Ovary (tissue), 3 donors: ENCODE results near the gene STUB1.

Source experiments
- CTCF ChIP-seq, 3 donors: fragments of 450-650 bp in 2 of 3; fragments of 200-600 bp in 1 of 3; IDR thresholded peaks; one replicate each; pipeline versions ENCODE4 v1.5.1 to v1.8.0; 2016 to 2022; ENCODE audit warnings: antibody characterized with exemption in 3 of 3, mild to moderate bottlenecking in 1 of 3
- EP300 ChIP-seq: sonication (generic); formaldehyde crosslinking; IDR thresholded peaks from one replicate; pipeline ENCODE4 v1.6.1; 2017; ENCODE audit warnings: antibody characterized with exemption
- donor health status: DM: no; HTN: no; CAD: no.

DNA sequence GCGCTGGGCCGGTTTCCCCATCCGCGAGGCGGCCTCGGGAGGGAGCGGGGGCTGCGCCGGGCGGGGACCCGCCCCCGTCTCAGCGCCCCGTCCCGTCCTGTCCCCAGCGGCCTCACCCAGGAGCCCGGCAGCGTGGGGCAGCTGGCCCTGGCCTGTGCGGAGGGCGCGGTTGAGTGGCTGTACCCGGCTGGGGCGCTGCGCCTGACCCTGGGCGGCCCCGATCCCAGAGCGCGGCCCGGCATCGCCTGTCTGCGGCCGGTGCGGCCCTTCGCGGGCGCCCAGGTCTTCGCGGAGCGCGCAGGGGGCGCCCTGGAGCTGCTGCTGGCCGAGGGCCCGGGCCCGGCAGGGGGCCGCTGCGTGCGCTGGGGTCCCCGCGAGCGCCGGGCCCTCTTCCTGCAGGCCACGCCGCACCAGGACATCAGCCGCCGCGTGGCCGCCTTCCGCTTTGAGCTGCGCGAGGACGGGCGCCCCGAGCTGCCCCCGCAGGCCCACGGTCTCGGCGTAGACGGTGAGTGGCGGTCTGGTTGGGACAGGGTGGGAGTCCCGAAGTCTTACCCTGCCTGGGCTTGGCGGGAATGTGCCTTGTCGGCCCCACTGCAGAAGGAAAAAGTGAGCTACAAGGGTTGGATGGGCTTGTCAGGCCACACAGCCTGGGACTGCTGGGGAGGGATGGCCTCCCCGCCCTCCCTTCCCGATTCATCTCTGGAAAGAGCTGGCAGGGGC, 35.4 kb downstream of the STUB1 start:
- TF ChIP-seq CTCF (IDR thresholded peaks at IDR 0.05) (no peak), EP300 (no peak)
